Pancreas (tissue), 10 donors: ENCODE measurements around the gene FGFR3. TPM values are rescaled to one million over a fixed set of nuclear protein-coding genes. Genes with fewer than 3 reads are reported as not detected.
A peak's percentile ranks its signal among the peaks of the same experiment; 100 is the strongest.

Experiments
- ATAC-seq, 4 donors: fragments of 200-7000 bp; cut with Tn5 transposase; one replicate each; pipeline versions ENCODE4 v1.8.0 to v1.9.1; 2020; ENCODE audit warnings: mild to moderate bottlenecking in 4 of 4, moderate library complexity in 4 of 4
- DNase-seq, 6 donors: peaks; one replicate each; pipeline ENCODE4 v3.0.0-alpha.2; 2020
- FAIRE-seq: peaks from 2 replicates; lab custom pipeline; 2012; peaks lifted over from hg19 to GRCh38; lab: Jason Lieb, UNC
- H3K27ac ChIP-seq, 4 donors: fragments of 200-600 bp; sonication (generic); 1 replicate in 3 of 4; 2 replicates in 1 of 4; pipeline versions ENCODE4 v1.5.0 to v1.8.0; 2020
- H3K27me3 ChIP-seq, 4 donors: fragments of 200-600 bp; one replicate each; pipeline ENCODE4 v1.8.0; 2021
- H3K36me3 ChIP-seq, 3 donors: fragments of 200-600 bp; sonication (generic) in 1 of 3; one replicate each; pipeline versions ENCODE4 v1.5.0 to v1.8.0; 2020 to 2021
- H3K4me1 ChIP-seq, 3 donors: fragments of 200-600 bp; one replicate each; pipeline ENCODE4 v1.8.0; 2021
- H3K4me3 ChIP-seq, 4 donors: fragments of 200-600 bp; sonication (generic) in 2 of 4; one replicate each; pipeline versions ENCODE4 v1.5.0 to v1.8.0; 2020 to 2021
- H3K9me3 ChIP-seq, 4 donors: fragments of 200-600 bp; one replicate each; pipeline ENCODE4 v1.8.0; 2021
- WGBS, 2 donors: extraction: QIAGEN DNeasy Blood & Tissue Kit; methylation state at CpG; one replicate each; pipeline ENCODE4 v1.1.7; 2013; 5-methylcytosine and 5-hydroxymethylcytosine counted together
- intact Hi-C, 3 donors: fragments of 100-400 bp; cut with DNase I; formaldehyde crosslinking; loops; one replicate each; pipeline versions ENCODE4 v1.11.1 to v1.14.2; 2022
- polyA plus RNA-seq, 2 donors: library from polyadenylated mRNA; stranded (reverse); fragments of 200-250 nt; gene quantifications; one replicate each; pipeline ENCODE4 v1.2.3, GENCODE V29; 2013
- total RNA-seq, 6 donors: library from RNA; stranded (reverse); fragmentation: NEBNext Ultra II Directional in 4 of 6; extraction: Animal tissue kit (Norgen Biotek cat#: 25700) in 4 of 6; gene quantifications; one replicate each; pipeline versions ENCODE4 v1.2.1 to v1.2.4, GENCODE V29; 2021 to 2023
- TF ChIP-seq, protein P1 (sequence below), 4 donors: fragments of 200-600 bp; sonication (generic) in 3 of 4; IDR thresholded peaks; one replicate each; pipeline versions ENCODE4 v1.5.0 to v1.8.0; 2021; ENCODE audit warnings: antibody characterized with exemption in 4 of 4
- donor health status: healthy with polysubstance abuse.
- donor health status: DM: no; HTN: no; CAD: no; lungs with moderate emphysema.
- donor health status: DM: no; HTN: no; CAD: no.
- donor health status: control.
- donor health status: control.
- donor health status: Bipolar disorder and iron deficiency.
- donor health status: DM: yes; HTN: yes; CAD: no.
- donor health status: DM: no; HTN: no; CAD: no.
- donor health status: DM: no; HTN: no; CAD: no.
- donor health status: DM: yes; HTN: yes; CAD: no.

FGFR3 gene
- total and polyA plus RNA-seq, 8 donors = 40.4 to 300 (median 64.8) TPM

GRCh38 chr4:1809754-1810502, 16.8 kb downstream of the FGFR3 start:
- TF ChIP-seq, protein P1, sequence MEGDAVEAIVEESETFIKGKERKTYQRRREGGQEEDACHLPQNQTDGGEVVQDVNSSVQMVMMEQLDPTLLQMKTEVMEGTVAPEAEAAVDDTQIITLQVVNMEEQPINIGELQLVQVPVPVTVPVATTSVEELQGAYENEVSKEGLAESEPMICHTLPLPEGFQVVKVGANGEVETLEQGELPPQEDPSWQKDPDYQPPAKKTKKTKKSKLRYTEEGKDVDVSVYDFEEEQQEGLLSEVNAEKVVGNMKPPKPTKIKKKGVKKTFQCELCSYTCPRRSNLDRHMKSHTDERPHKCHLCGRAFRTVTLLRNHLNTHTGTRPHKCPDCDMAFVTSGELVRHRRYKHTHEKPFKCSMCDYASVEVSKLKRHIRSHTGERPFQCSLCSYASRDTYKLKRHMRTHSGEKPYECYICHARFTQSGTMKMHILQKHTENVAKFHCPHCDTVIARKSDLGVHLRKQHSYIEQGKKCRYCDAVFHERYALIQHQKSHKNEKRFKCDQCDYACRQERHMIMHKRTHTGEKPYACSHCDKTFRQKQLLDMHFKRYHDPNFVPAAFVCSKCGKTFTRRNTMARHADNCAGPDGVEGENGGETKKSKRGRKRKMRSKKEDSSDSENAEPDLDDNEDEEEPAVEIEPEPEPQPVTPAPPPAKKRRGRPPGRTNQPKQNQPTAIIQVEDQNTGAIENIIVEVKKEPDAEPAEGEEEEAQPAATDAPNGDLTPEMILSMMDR (IDR thresholded peaks at IDR 0.05) = peak; percentile 61 to 89 (median 74)
- H3K9me3 ChIP-seq = no peaks in the 10 kb centered on the region
- H3K4me3 ChIP-seq = no peak overlapping the region
- FAIRE-seq = no peak
- intact Hi-C loops = loop anchor here in 2 of 3 donors (5.0 kb wide), 1 partner anchor 63 kb away; no protein-coding TSS in a partner anchor
- H3K36me3 ChIP-seq = peaks cover 0 to 25% (median under 1%) of the 10 kb centered on the region in 3 donors
- H3K27me3 ChIP-seq = no peaks in the 10 kb centered on the region
- DNase-seq = peak; percentile 49 to 90 (median 80)
- peaks cover 0 to 5% (median 0%) of the 10 kb centered on the region in 3 donors for H3K4me1 ChIP-seq
- no peak overlapping the region for H3K27ac ChIP-seq
- peak; percentile 63 to 85 (median 80) for ATAC-seq
- 19 to 24% methylated on average over 13 to 15 of the region's 15 CpGs for whole genome bisulfite sequencing, 2 donors

DNA sequence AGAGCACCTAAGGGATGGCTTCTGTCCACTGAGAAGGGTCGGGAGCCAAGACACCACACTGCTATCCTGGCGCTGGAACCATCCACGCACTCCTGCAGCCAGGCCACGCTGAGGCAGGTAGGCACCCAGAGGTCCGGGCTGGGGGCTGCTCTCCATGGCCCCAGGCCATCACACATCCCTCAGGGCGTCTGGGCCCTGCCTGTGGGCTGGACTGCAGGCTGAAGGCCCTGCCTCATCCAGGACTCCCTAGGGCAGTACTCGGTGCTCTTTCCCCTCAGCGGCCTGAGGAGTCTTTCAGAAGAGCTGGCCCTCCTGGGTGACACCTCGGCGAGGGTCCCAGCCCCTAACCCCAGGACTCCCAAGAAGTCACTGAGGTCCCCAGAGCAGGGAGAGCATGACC, 17.7 kb downstream of the FGFR3 start:
- Histone ChIP-seq H3K27me3 (no peaks in the 10 kb centered on the region), H3K4me3 (no peak overlapping the region), H3K4me1 (peaks cover 0 to 5% (median 0%) of the 10 kb centered on the region in 3 donors), H3K9me3 (no peaks in the 10 kb centered on the region), H3K36me3 (peaks cover 2 to 25% (median 4%) of the 10 kb centered on the region in 3 donors), H3K27ac (no peak overlapping the region)
- intact Hi-C loops = no loop called here
- no peak for ATAC-seq
- FAIRE-seq = no peak
- WGBS, 2 donors = 83 to 89% methylated on average over 10 of the region's 10 CpGs
- peak in 1 of 6 donors; percentile 71 for DNase-seq
- TF ChIP-seq, protein P1 (IDR thresholded peaks at IDR 0.05) = no peak

DNA sequence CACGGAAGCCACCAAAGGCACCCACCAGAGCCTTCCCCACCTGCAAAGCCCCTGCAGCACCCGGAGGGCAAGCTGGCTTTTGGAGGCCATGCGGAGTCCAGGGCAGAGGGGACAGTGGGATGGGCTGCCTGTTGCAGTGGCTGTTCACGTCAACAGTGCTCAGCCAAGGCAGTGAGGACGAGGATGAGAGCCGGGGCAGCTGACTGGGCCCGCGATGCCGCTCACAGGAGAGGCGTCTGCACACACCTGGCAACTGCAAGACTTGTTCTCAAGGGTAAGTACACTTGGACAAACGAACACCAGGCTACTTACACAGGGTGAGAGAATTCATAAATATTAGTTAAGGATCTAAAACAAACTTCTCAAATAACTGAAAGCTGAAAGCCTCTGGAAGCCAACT, 19.6 kb downstream of the FGFR3 start:
- H3K9me3 ChIP-seq = no peaks in the 10 kb centered on the region
- no peak overlapping the region for H3K4me3 ChIP-seq
- TF ChIP-seq, protein P1 (IDR thresholded peaks at IDR 0.05) = no peak
- intact Hi-C loops = no loop called here
- peaks cover 0 to 5% (median 0%) of the 10 kb centered on the region in 3 donors for H3K4me1 ChIP-seq
- DNase-seq (peak in 3 of 6 donors; percentile 55 to 81 (median 71)), FAIRE-seq (no peak), ATAC-seq (peak; percentile 29 to 71 (median 56))
- 43 to 51% methylated on average over 11 of the region's 11 CpGs for WGBS, 2 donors
- H3K27ac ChIP-seq = no peak overlapping the region
- no peaks in the 10 kb centered on the region for H3K27me3 ChIP-seq
- peaks cover 7 to 36% (median 10%) of the 10 kb centered on the region in 3 donors for H3K36me3 ChIP-seq

GRCh38 chr4:1813231-1813630, 20.1 kb downstream of the FGFR3 start:
- ATAC-seq (no peak), DNase-seq (peak in 2 of 6 donors; percentile 55 to 56), FAIRE-seq (no peak)
- H3K9me3 ChIP-seq = no peaks in the 10 kb centered on the region
- intact Hi-C loops = no loop called here
- no peak overlapping the region for H3K27ac ChIP-seq
- TF ChIP-seq, protein P1 (IDR thresholded peaks at IDR 0.05) = no peak
- 60 to 61% methylated on average over 9 of the region's 9 CpGs for WGBS, 2 donors
- peaks cover 9 to 41% (median 10%) of the 10 kb centered on the region in 3 donors for H3K36me3 ChIP-seq
- peaks cover 0 to 5% (median 0%) of the 10 kb centered on the region in 3 donors for H3K4me1 ChIP-seq
- no peak overlapping the region for H3K4me3 ChIP-seq
- no peaks in the 10 kb centered on the region for H3K27me3 ChIP-seq

GRCh38 chr4:1813915-1814314, 20.8 kb downstream of the FGFR3 start:
- no peaks in the 10 kb centered on the region for H3K9me3 ChIP-seq
- no peak for FAIRE-seq
- no peak overlapping the region for H3K4me3 ChIP-seq
- ATAC-seq = no peak
- H3K4me1 ChIP-seq = peaks cover 0 to 5% (median 0%) of the 10 kb centered on the region in 3 donors
- TF ChIP-seq, protein P1 (IDR thresholded peaks at IDR 0.05) = no peak
- 68 to 73% methylated on average over 9 of the region's 9 CpGs for WGBS, 2 donors
- no peak for DNase-seq
- H3K36me3 ChIP-seq = peaks cover 9 to 46% (median 12%) of the 10 kb centered on the region in 3 donors
- H3K27me3 ChIP-seq = no peaks in the 10 kb centered on the region
- intact Hi-C loops = no loop called here
- H3K27ac ChIP-seq = no peak overlapping the region
